AG04449 (cell line): Measurements from ENCODE around the gene OR10H1.
"Not testable (repeated sequence)": the region's sequence is repeated elsewhere in the genome, so short reads cannot be mapped to it uniquely, and the experiment has no call there.

Experiments
- CTCF ChIA-PET: fragments of 350-600 bp; formaldehyde crosslinking; extraction: SDS; loops from one replicate; lab custom pipeline; 2021; ENCODE audit warnings: antibody characterized with exemption; lab: Yijun Ruan, JAX
- POLR2A ChIA-PET: fragments of 400-600, 350-600 bp; formaldehyde crosslinking; extraction: SDS; loops from one replicate; lab custom pipeline; 2020; ENCODE audit warnings: antibody characterized with exemption, inconsistent platforms; lab: Yijun Ruan, JAX
- DNase-seq: peaks from one replicate; pipeline ENCODE4 v3.0.0-alpha.2; 2010; ENCODE audit warnings: low read depth, low spot score
- H3K4me3 ChIP-seq: 2 replicates; pipeline ENCODE4 v1.5.1; 2011; ENCODE audit warnings: low read depth, mild to moderate bottlenecking, control low read depth, low read length
- CTCF ChIP-seq: IDR thresholded peaks from one replicate; pipeline ENCODE4 v1.5.1; 2011; ENCODE audit warnings: mild to moderate bottlenecking, moderate library complexity, low read length, control low read depth, inconsistent platforms; ENCODE audit not compliant: insufficient read depth; ENCODE audit errors: missing control alignments

The OR10H1 gene

GRCh38 chr19:15838351-15838750 is 22.9 kb upstream of the OR10H1 start:
- no peak overlapping the region for H3K4me3 ChIP-seq
- ChIA-PET POLR2A (no interaction called here), CTCF (no interaction called here)
- no peak for TF ChIP-seq CTCF
- no peak for DNase-seq

GRCh38 chr19:15837221-15837731 is 21.8 kb upstream of the OR10H1 start:
- ChIA-PET POLR2A (interaction anchor here (0.9 kb wide), 1 partner anchor 21 kb away, joined by 4 read pairs; no protein-coding TSS in a partner anchor), CTCF (no interaction called here)
- peak overlapping the region; percentile 81 for H3K4me3 ChIP-seq
- no peak for DNase-seq
- TF ChIP-seq CTCF, result no peak

GRCh38 chr19:15836330-15837220 is 21.1 kb upstream of the OR10H1 start:
- no peak for TF ChIP-seq CTCF
- H3K4me3 ChIP-seq, result peak overlapping the region; percentile 81
- peak; percentile 61 for DNase-seq
- ChIA-PET POLR2A (interaction anchor here (0.9 kb wide), 1 partner anchor 21 kb away, joined by 4 read pairs; no protein-coding TSS in a partner anchor), CTCF (no interaction called here)

- CTCF ChIA-PET, POLR2A ChIA-PET, DNase-seq: not testable (repeated sequence)
- H3K4me3 ChIP-seq, result peak overlapping the region; percentile 81
Measured at GRCh38 chr19:15835565-15836329, 20.3 kb upstream of the OR10H1 start.

- DNase-seq, H3K4me3 ChIP-seq, CTCF ChIA-PET, POLR2A ChIA-PET: not testable (repeated sequence)
Measured at GRCh38 chr19:15834232-15834631, 18.8 kb upstream of the OR10H1 start.

GRCh38 chr19:15831626-15832025 is 16.2 kb upstream of the OR10H1 start:
- CTCF ChIA-PET, result no interaction called here

More at GRCh38 chr19:15831626-15832025, 16.2 kb upstream of the OR10H1 start:
- no peak for TF ChIP-seq CTCF
- POLR2A ChIA-PET, result no interaction called here
- DNase-seq, result no peak
- no peak overlapping the region for H3K4me3 ChIP-seq
